ENCODE results near the gene KMT2D.

- TF ChIP-seq CTCF (IDR thresholded peaks at IDR 0.05 in 4 of 5, conservative IDR thresholded peaks at IDR 0.05 in 1 of 5), result no peak
- TF ChIP-seq POLR2A (IDR thresholded peaks at IDR 0.05), result no peak
These were observed 39.2 kb downstream of the KMT2D start for GRCh38 chr12:49021292-49021915.
